Spleen (tissue), 11 donors: ENCODE data around the gene KCNMB2. TPM values are rescaled to one million over a fixed set of nuclear protein-coding genes. Genes with fewer than 3 reads are reported as not detected.

ENCODE experiments used
- DNase-seq: peaks from one replicate; pipeline ENCODE4 v3.0.0-alpha.2; 2020
- H3K27ac ChIP-seq, 8 donors: fragments of 200-600 bp; sonication (generic) in 7 of 8; 1 replicate in 4 of 8; 2 replicates in 4 of 8; pipeline versions ENCODE4 v1.5.0 to v1.8.0; 2016 to 2021; ENCODE audit warnings: inconsistent platforms in 4 of 8, mild to moderate bottlenecking in 4 of 8, moderate library complexity in 1 of 8
- H3K27me3 ChIP-seq, 7 donors: fragments of 200-600 bp; sonication (generic) in 6 of 7; replicated peaks in 1 of 7; 1 replicate in 4 of 7; 2 replicates in 3 of 7; pipeline versions ENCODE4 v1.5.0 to v1.8.0; 2016 to 2021; ENCODE audit warnings: inconsistent platforms in 3 of 7, mild to moderate bottlenecking in 1 of 7
- H3K36me3 ChIP-seq, 6 donors: fragments of 200-600 bp; sonication (generic) in 5 of 6; 1 replicate in 4 of 6; 2 replicates in 2 of 6; pipeline versions ENCODE4 v1.5.0 to v1.8.0; 2016 to 2021; ENCODE audit warnings: inconsistent platforms in 2 of 6
- H3K4me1 ChIP-seq, 6 donors: fragments of 200-600 bp; sonication (generic) in 5 of 6; 1 replicate in 3 of 6; 2 replicates in 3 of 6; pipeline versions ENCODE4 v1.5.0 to v1.8.0; 2016 to 2021; ENCODE audit warnings: inconsistent platforms in 3 of 6
- H3K4me3 ChIP-seq, 8 donors: fragments of 200-600 bp; sonication (generic) in 7 of 8; 1 replicate in 4 of 8; 2 replicates in 4 of 8; pipeline versions ENCODE4 v1.5.0 to v1.8.0; 2016 to 2021; ENCODE audit warnings: inconsistent platforms in 4 of 8, mild to moderate bottlenecking in 4 of 8, moderate library complexity in 2 of 8
- H3K9me3 ChIP-seq, 8 donors: fragments of 200-600 bp; sonication (generic) in 7 of 8; 1 replicate in 4 of 8; 2 replicates in 4 of 8; pipeline versions ENCODE4 v1.5.0 to v1.8.0; 2016 to 2021; ENCODE audit warnings: inconsistent platforms in 4 of 8
- POLR2A ChIP-seq, 3 donors: fragments of 450-650 bp; IDR thresholded peaks; one replicate each; pipeline ENCODE4 v1.5.1; 2017; ENCODE audit warnings: antibody characterized with exemption in 3 of 3, mild to moderate bottlenecking in 1 of 3
- POLR2AphosphoS5 ChIP-seq, 3 donors: sonication (generic); formaldehyde crosslinking; IDR thresholded peaks; one replicate each; pipeline ENCODE4 v1.5.1; 2017; ENCODE audit warnings: antibody characterized with exemption in 3 of 3
- WGBS, 5 donors: extraction: QIAGEN DNeasy Blood & Tissue Kit in 3 of 5; methylation state at CpG; one replicate each; pipeline versions ENCODE4 v1.1.5 to v1.1.7; 2013 to 2018; 5-methylcytosine and 5-hydroxymethylcytosine counted together
- intact Hi-C: fragments of 100-400 bp; cut with DNase I; formaldehyde crosslinking; loops from one replicate; pipeline ENCODE4 v1.15.0; 2023; ENCODE audit warnings: low total_unique reads
- polyA plus RNA-seq, 3 donors: library from polyadenylated mRNA; stranded (reverse); fragments of 200-250 nt; gene quantifications; one replicate each; pipeline ENCODE4 v1.2.1, GENCODE V29; 2013
- total RNA-seq, 7 donors: library from RNA; depleted of rRNA in 3 of 7; stranded (reverse); fragments of >200 nt in 3 of 7; fragmentation: NEBNext Ultra II Directional in 4 of 7; extraction: Animal tissue kit (Norgen Biotek cat#: 25700) in 4 of 7; gene quantifications; one replicate each; pipeline versions ENCODE4 v1.1.0 to v1.2.1, GENCODE V29; 2016 to 2021
- TF ChIP-seq, protein P1 (sequence below), 11 experiments: fragments of 200-600 bp in 7 of 11; fragments of 450-650 bp in 4 of 11; sonication (generic) in 4 of 11; IDR thresholded peaks in 8 of 11; conservative IDR thresholded peaks in 3 of 11; 1 replicate in 7 of 11; 2 replicates in 4 of 11; pipeline versions ENCODE4 v1.4.0 to v1.8.0; 2016 to 2021; ENCODE audit warnings: antibody characterized with exemption in 11 of 11, inconsistent platforms in 4 of 11, mild to moderate bottlenecking in 1 of 11
- donor health status: healthy with polysubstance abuse.
- donor health status: DM: no; HTN: no; CAD: no; lungs with moderate emphysema.
- donor health status: DM: no; HTN: no; CAD: no.
- donor health status: Bipolar disorder and iron deficiency.
- donor health status: healthy.
- donor health status: DM: no; HTN: no; CAD: no.
- donor health status: DM: yes; HTN: yes; CAD: no.

Gene KCNMB2
- total and polyA plus RNA-seq, 10 donors: 0.03 to 0.70 (median 0.66) TPM; not detected in 5

DNA sequence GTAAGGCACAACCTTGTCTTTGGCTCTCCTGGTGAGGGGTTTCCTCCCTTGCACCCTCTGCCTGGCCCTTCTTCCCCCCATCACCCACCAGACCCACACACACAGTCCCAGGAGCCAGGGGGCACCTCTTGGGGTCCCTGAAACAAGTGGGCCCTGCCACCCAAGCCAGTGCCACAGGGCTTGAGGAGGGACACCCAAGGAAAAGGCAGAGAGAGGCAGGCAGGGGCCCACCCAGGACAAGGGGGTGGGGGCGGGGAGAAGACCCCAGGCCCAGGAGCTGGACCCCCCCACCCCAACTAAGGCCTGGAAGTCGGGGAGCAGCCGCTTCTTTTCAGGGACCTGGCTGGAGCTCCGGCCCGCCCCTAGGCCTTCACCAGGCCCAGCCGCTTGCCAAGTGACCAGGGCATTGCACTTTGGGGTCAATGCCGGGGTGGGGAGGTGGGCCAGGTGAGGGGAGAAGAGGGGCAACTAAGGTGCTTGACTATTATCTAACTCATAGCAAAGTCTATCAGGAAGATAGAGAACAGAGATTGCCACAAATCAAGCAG is 88.9 kb downstream of the KCNMB2 start:
- Histone ChIP-seq H3K36me3 (no peaks in the 10 kb centered on the region), H3K4me3 (no peak overlapping the region), H3K4me1 (no peaks in the 10 kb centered on the region), H3K27ac (no peak overlapping the region), H3K27me3 (no peaks in the 10 kb centered on the region), H3K9me3 (no peaks in the 10 kb centered on the region)
- intact Hi-C loops: no loop called here
- DNase-seq: peak; percentile 62
- 87 to 96% (median 89%) methylated on average over 7 of the region's 7 CpGs for WGBS, 5 donors
- TF ChIP-seq, protein P1, sequence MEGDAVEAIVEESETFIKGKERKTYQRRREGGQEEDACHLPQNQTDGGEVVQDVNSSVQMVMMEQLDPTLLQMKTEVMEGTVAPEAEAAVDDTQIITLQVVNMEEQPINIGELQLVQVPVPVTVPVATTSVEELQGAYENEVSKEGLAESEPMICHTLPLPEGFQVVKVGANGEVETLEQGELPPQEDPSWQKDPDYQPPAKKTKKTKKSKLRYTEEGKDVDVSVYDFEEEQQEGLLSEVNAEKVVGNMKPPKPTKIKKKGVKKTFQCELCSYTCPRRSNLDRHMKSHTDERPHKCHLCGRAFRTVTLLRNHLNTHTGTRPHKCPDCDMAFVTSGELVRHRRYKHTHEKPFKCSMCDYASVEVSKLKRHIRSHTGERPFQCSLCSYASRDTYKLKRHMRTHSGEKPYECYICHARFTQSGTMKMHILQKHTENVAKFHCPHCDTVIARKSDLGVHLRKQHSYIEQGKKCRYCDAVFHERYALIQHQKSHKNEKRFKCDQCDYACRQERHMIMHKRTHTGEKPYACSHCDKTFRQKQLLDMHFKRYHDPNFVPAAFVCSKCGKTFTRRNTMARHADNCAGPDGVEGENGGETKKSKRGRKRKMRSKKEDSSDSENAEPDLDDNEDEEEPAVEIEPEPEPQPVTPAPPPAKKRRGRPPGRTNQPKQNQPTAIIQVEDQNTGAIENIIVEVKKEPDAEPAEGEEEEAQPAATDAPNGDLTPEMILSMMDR (IDR thresholded peaks at IDR 0.05 in 8 of 11, conservative IDR thresholded peaks at IDR 0.05 in 3 of 11): no peak
- no peak for TF ChIP-seq POLR2A (IDR thresholded peaks at IDR 0.05)
- no peak for TF ChIP-seq POLR2AphosphoS5 (IDR thresholded peaks at IDR 0.05)

DNA sequence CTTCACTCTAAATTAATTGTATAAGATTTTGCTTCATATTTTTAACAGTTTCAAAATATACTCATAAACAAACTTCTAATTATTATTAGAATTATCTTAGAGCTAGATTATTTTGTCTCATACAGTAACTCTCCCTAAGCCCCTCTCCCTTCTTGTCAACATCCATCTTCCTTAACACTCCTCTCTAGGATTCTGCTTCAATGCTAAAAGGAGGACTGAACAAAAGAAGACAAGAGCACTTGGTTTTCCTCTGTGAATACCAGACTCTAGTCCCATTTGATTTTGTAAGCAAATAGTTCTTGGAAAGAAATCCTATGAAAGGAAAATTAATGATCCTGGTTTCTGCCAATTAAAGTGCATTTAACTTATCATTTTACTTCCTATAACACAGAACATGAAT is 91.8 kb downstream of the KCNMB2 start:
- Histone ChIP-seq H3K27ac (no peak overlapping the region), H3K4me3 (no peak overlapping the region), H3K36me3 (no peaks in the 10 kb centered on the region), H3K4me1 (no peaks in the 10 kb centered on the region), H3K27me3 (no peaks in the 10 kb centered on the region), H3K9me3 (peaks cover 0 to 6% (median under 1%) of the 10 kb centered on the region in 8 donors)
- TF ChIP-seq POLR2A (IDR thresholded peaks at IDR 0.05): no peak
- DNase-seq: no peak
- intact Hi-C loops: no loop called here

DNA sequence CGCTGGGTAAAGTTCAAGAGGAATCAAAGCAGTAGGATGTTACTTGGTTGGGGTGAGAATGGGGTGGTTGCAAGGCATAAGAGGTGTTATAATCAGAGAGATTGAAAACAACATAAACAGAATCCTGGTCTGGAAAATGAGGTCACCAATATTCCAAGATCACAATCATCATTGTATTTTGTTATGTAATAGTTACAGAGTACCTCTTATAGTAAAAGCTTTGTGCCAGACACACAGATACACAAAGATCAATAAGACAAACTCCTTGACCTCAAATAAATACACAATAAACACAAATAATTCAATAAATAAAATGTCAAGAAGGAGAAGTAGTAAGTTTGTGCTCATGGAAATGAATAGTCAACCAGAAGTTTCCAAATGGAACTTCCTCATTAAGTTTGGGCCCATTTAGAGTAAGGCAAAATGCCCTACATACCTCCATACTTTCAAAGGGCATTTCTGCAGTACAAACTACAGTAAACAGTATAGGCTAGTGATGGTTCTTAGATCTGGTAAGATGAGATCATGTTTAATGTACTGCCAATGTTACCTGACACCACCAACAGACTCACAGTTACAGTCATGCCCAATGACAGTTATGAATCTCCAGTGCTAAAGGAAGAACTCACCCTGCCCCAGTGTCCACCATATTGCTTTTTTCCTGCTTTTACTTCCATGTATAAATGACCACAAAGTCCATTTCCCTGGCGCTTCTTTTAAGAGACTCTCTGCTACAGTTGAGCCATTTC is 93.4 kb downstream of the KCNMB2 start:
- H3K27ac ChIP-seq: no peak overlapping the region
- H3K4me3 ChIP-seq: no peak overlapping the region
- TF ChIP-seq, protein P1 (IDR thresholded peaks at IDR 0.05 in 8 of 11, conservative IDR thresholded peaks at IDR 0.05 in 3 of 11): no peak
- TF ChIP-seq POLR2A (IDR thresholded peaks at IDR 0.05) (no peak), POLR2AphosphoS5 (IDR thresholded peaks at IDR 0.05) (no peak)
- DNase-seq: no peak
- no peaks in the 10 kb centered on the region for H3K4me1 ChIP-seq
- intact Hi-C loops: no loop called here
- 84 to 97% (median 92%) methylated on average over 2 of the region's 2 CpGs for WGBS, 5 donors
- peaks cover 0 to 16% (median 9%) of the 10 kb centered on the region in 8 donors for H3K9me3 ChIP-seq
- H3K36me3 ChIP-seq: no peaks in the 10 kb centered on the region
- no peaks in the 10 kb centered on the region for H3K27me3 ChIP-seq

DNA sequence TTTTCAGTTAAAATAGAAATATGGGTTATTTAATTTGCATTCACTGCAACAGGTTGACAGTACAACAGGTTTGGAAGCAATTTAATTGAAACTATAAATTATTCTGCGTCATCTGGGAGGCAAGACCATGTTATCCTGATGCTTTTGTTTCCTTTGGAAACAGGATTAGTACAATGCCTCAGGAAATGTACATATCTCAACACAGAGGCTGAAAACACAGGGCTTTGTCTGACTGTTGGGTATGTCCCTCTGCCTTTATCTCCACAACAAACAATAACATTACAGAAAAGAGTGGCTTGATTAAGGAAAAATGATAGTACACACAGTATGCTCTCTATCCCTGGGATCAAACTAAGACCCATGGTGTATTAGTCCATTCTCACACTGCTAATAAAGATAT is 95.7 kb downstream of the KCNMB2 start:
- no peaks in the 10 kb centered on the region for H3K27me3 ChIP-seq
- intact Hi-C loops: no loop called here
- TF ChIP-seq, protein P1 (IDR thresholded peaks at IDR 0.05 in 8 of 11, conservative IDR thresholded peaks at IDR 0.05 in 3 of 11): no peak
- TF ChIP-seq POLR2AphosphoS5 (IDR thresholded peaks at IDR 0.05) (no peak), POLR2A (IDR thresholded peaks at IDR 0.05) (no peak)

More for the DNA sequence above, 95.7 kb downstream of the KCNMB2 start:
- WGBS, 5 donors: 66 to 87% (median 84%) methylated on average over 1 of the region's 1 CpG
- no peaks in the 10 kb centered on the region for H3K4me1 ChIP-seq
- H3K9me3 ChIP-seq: peaks cover 0 to 16% (median 9%) of the 10 kb centered on the region in 8 donors
- no peak for DNase-seq
- H3K36me3 ChIP-seq: no peaks in the 10 kb centered on the region
- no peak overlapping the region for H3K27ac ChIP-seq
- no peak overlapping the region for H3K4me3 ChIP-seq
